ENCODE measurements around the gene FNIP2. TPM values are rescaled to one million over a fixed set of nuclear protein-coding genes. Genes with fewer than 3 reads are reported as not detected.

Gene FNIP2
- total RNA-seq, 3 donors from 2014 or later (not counting 1 experiment from before 2014, with no cell fraction given) = 19.4 to 22.6 (median 21.8) TPM

DNA sequence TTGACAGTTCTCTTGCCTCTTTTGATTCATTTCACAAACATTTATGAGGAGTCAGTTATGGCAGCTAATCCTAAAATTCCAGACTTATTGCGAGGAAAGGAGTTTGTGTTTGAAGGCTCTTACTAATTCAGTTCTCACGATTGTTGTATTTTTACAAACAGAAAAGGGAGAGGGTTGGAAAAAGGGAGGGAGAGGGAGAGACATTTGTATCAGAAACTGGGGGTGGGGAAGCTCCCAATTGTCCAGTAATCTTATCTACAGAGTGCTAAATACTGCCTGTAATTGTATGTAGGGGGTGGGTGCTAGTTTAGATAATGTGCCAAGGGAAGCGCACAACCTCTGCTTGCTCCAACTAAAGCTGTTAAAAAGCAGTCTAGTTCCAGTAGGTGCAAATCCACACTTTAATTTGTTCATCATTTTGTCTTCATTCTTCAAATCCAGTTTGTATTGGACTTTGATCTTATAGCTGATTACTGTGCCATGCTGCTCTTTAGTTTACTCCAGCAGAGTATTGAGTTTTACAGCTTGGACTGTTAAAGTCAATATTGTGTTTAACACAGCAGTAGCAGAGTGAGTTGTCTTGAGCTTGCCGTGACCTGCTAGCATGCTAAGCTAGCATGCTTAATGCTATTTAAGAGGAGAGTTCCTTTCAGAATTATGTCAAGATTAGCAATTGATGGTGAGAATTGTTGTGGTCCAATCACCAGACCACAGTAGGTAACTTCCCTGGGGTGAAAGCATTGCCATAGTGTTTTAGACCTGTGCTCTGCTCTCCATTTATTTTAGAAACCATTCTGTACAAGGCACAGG lies 13.9 kb downstream of the FNIP2 start:
- Mint-ChIP-seq H3K27ac (peak overlapping the region in 1 of 2 donors; percentile 52), H3K27me3 (ENCODE audit: low read depth in 2 of 2) (no peaks in the 10 kb centered on the region), H3K36me3 (no peaks in the 10 kb centered on the region), H3K4me1 (peaks cover 52 to 53% of the 10 kb centered on the region in 2 donors), H3K4me3 (no peak overlapping the region), H3K9me3 (no peaks in the 10 kb centered on the region)
- H3K27ac ChIP-seq (ENCODE audit: low read length) = no peak overlapping the region
- peak in 2 of 3 donors; percentile 29 to 52 for ATAC-seq
- H3K27me3 ChIP-seq (ENCODE audit: control insufficient read depth, insufficient read depth, low read length) = no peaks in the 10 kb centered on the region
- H3K9me3 ChIP-seq (ENCODE audit: control insufficient read depth, insufficient read depth, low read length) = no peaks in the 10 kb centered on the region
- intact Hi-C loops (cut with micrococcal nuclease) = no loop called here
- H3K4me1 ChIP-seq (ENCODE audit: control insufficient read depth, insufficient read depth, low read length) = no peaks in the 10 kb centered on the region
- no peak overlapping the region for H3K4me3 ChIP-seq (ENCODE audit: low read length)
- WGBS (ENCODE audit: insufficient coverage) = 84% methylated on average over 4 of the region's 4 CpGs
- H3K36me3 ChIP-seq (ENCODE audit: control insufficient read depth, insufficient read depth, low read length) = no peaks in the 10 kb centered on the region
- no peak for DNase-seq
- TF ChIP-seq, protein P1, sequence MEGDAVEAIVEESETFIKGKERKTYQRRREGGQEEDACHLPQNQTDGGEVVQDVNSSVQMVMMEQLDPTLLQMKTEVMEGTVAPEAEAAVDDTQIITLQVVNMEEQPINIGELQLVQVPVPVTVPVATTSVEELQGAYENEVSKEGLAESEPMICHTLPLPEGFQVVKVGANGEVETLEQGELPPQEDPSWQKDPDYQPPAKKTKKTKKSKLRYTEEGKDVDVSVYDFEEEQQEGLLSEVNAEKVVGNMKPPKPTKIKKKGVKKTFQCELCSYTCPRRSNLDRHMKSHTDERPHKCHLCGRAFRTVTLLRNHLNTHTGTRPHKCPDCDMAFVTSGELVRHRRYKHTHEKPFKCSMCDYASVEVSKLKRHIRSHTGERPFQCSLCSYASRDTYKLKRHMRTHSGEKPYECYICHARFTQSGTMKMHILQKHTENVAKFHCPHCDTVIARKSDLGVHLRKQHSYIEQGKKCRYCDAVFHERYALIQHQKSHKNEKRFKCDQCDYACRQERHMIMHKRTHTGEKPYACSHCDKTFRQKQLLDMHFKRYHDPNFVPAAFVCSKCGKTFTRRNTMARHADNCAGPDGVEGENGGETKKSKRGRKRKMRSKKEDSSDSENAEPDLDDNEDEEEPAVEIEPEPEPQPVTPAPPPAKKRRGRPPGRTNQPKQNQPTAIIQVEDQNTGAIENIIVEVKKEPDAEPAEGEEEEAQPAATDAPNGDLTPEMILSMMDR (IDR thresholded peaks at IDR 0.05) = no peak

DNA sequence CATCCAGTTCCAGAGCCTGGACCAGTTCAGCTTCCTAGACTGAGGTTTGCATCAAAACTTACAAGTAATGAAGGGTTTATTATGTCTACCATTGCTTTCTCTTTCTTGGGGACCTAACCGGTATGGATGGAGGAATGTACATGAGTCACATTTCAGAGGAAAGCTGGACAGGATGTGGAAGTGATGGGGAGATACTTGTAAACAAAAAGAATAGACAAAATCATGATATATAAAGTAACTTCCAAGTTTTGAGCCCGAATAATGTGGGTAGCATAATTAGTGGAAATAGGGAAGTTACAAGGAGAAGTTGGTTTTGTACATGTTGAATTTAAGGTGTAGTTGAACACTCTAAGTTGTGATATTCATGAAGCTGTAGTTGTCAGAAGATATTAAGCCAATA lies 15.0 kb downstream of the FNIP2 start:
- TF ChIP-seq, protein P1 (IDR thresholded peaks at IDR 0.05) = no peak
- no peak overlapping the region for H3K27ac ChIP-seq (ENCODE audit: low read length)
- ATAC-seq (no peak), DNase-seq (no peak)
- H3K27me3 Mint-ChIP-seq (ENCODE audit: low read depth in 2 of 2) = no peaks in the 10 kb centered on the region
- H3K4me3 Mint-ChIP-seq = no peak overlapping the region
- H3K9me3 Mint-ChIP-seq = no peaks in the 10 kb centered on the region
- peaks cover 2% of the 10 kb centered on the region for H3K4me1 ChIP-seq (ENCODE audit: control insufficient read depth, insufficient read depth, low read length)
- no peaks in the 10 kb centered on the region for H3K27me3 ChIP-seq (ENCODE audit: control insufficient read depth, insufficient read depth, low read length)
- intact Hi-C loops (cut with micrococcal nuclease) = no loop called here
- H3K27ac Mint-ChIP-seq = peak overlapping the region in 1 of 2 donors; percentile 52
- H3K36me3 Mint-ChIP-seq = no peaks in the 10 kb centered on the region
- H3K9me3 ChIP-seq (ENCODE audit: control insufficient read depth, insufficient read depth, low read length) = no peaks in the 10 kb centered on the region
- H3K4me3 ChIP-seq (ENCODE audit: low read length) = no peak overlapping the region
- no peaks in the 10 kb centered on the region for H3K36me3 ChIP-seq (ENCODE audit: control insufficient read depth, insufficient read depth, low read length)
- 8% methylated on average over 1 of the region's 2 CpGs for WGBS (ENCODE audit: insufficient coverage)
- H3K4me1 Mint-ChIP-seq = peaks cover 53% of the 10 kb centered on the region in 2 donors

DNA sequence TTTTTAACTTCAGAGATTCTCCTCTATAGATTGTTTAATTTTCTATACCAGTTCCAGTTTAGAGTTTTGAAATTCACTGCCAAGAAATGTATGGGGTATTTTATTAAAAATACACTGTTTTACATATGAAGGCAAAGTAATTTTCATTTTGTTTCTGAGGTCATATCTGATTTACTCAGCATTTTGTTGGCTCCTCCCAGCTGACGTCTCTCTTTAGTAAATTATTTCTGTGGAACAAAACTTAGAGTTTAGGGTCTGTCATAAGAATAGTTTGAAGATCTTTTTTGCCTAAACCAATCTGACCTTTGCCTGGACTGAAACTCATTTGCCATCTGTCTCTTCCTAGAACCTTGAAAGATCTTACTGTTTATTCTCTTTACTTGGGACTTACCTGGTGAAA lies 16.9 kb downstream of the FNIP2 start:
- H3K9me3 Mint-ChIP-seq = no peaks in the 10 kb centered on the region
- H3K9me3 ChIP-seq (ENCODE audit: control insufficient read depth, insufficient read depth, low read length) = no peaks in the 10 kb centered on the region
- H3K4me3 Mint-ChIP-seq = no peak overlapping the region
- peaks cover 2% of the 10 kb centered on the region for H3K4me1 ChIP-seq (ENCODE audit: control insufficient read depth, insufficient read depth, low read length)
- TF ChIP-seq, protein P1 (IDR thresholded peaks at IDR 0.05) = no peak
- H3K27me3 ChIP-seq (ENCODE audit: control insufficient read depth, insufficient read depth, low read length) = no peaks in the 10 kb centered on the region
- H3K27ac ChIP-seq (ENCODE audit: low read length) = no peak overlapping the region
- no peaks in the 10 kb centered on the region for H3K36me3 Mint-ChIP-seq
- no peak for DNase-seq
- H3K36me3 ChIP-seq (ENCODE audit: control insufficient read depth, insufficient read depth, low read length) = no peaks in the 10 kb centered on the region
- H3K4me3 ChIP-seq (ENCODE audit: low read length) = no peak overlapping the region
- WGBS (ENCODE audit: insufficient coverage) = 57% methylated on average over 1 of the region's 1 CpG
- ATAC-seq = no peak
- H3K27me3 Mint-ChIP-seq (ENCODE audit: low read depth in 2 of 2) = no peaks in the 10 kb centered on the region
- H3K27ac Mint-ChIP-seq = peak overlapping the region in 1 of 2 donors; percentile 35
- intact Hi-C loops (cut with micrococcal nuclease) = no loop called here
- H3K4me1 Mint-ChIP-seq = peaks cover 48% of the 10 kb centered on the region in 2 donors

Data from natural killer cell (primary cell).